IMR-90 (cell line): Measurements from ENCODE around the gene FBXL13. TPM values are rescaled to one million over a fixed set of nuclear protein-coding genes. Genes with fewer than 3 reads are reported as not detected.
"Not testable (repeated sequence)": the region's sequence is repeated elsewhere in the genome, so short reads cannot be mapped to it uniquely, and the experiment has no call there.

Experiments
- ATAC-seq: fragments of 200-7000 bp; cut with Tn5 transposase; 2 replicates; pipeline ENCODE4 v1.9.1; 2020; ENCODE audit warnings: low read depth, mild to moderate bottlenecking, moderate library complexity
- BruUV-seq: library from RNA; stranded (reverse); fragments of 400-500 nt; replicated peaks from 2 replicates; lab custom pipeline; 2021; lab: Mats Ljungman, UMichigan
- CTCF ChIA-PET: fragments of 300-600 bp; formaldehyde crosslinking; extraction: SDS; loops from one replicate; lab custom pipeline; 2021; ENCODE audit warnings: antibody characterized with exemption; lab: Yijun Ruan, JAX
- POLR2A ChIA-PET: fragments of 300-600 bp; sonication (Branson Sonifier 250); formaldehyde crosslinking; loops from one replicate; lab custom pipeline; 2022; ENCODE audit warnings: antibody characterized with exemption; ENCODE audit not compliant: unreplicated experiment; lab: Charles Lee
- DNase-seq: peaks from one replicate; pipeline ENCODE4 v3.0.0; 2013
- H2AFZ ChIP-seq: replicated peaks from 2 replicates; pipeline ENCODE3; 2013; ENCODE audit warnings: low read length, mild to moderate bottlenecking; ENCODE audit not compliant: poor library complexity
- H2AK5ac ChIP-seq: 2 replicates; pipeline ENCODE4 v1.6.1; 2013; ENCODE audit warnings: low read depth, low read length, inconsistent platforms
- H2AK9ac ChIP-seq: replicated peaks from 2 replicates; pipeline ENCODE3; 2013; ENCODE audit warnings: mild to moderate bottlenecking, low read depth, low read length, moderate library complexity; ENCODE audit not compliant: poor library complexity
- H2BK120ac ChIP-seq: 2 replicates; pipeline ENCODE4 v1.6.1; 2013; ENCODE audit warnings: low read depth, low read length, inconsistent platforms
- H2BK15ac ChIP-seq: 3 replicates; pipeline ENCODE4 v1.6.1; 2013; ENCODE audit warnings: low read depth, low read length, inconsistent platforms
- H2BK20ac ChIP-seq: 2 replicates; pipeline ENCODE4 v1.6.1; 2013; ENCODE audit warnings: low read depth, mild to moderate bottlenecking, inconsistent platforms, low read length, moderate library complexity
- H2BK5ac ChIP-seq: 2 replicates; pipeline ENCODE4 v1.6.1; 2013; ENCODE audit warnings: mild to moderate bottlenecking, low read depth, low read length, inconsistent platforms; ENCODE audit not compliant: poor library complexity, severe bottlenecking
- H3K14ac ChIP-seq: replicated peaks from 2 replicates; pipeline ENCODE4 v1.6.1; 2013; ENCODE audit warnings: low read depth, low read length, inconsistent platforms
- H3K18ac ChIP-seq: 2 replicates; pipeline ENCODE4 v1.6.1; 2013; ENCODE audit warnings: low read depth, low read length, control low read depth
- H3K23ac ChIP-seq: 2 replicates; pipeline ENCODE4 v1.6.1; 2013; ENCODE audit warnings: low read depth, low read length, inconsistent platforms
- H3K27ac ChIP-seq: 2 replicates; pipeline ENCODE4 v1.5.1; 2013; ENCODE audit warnings: mild to moderate bottlenecking, control low read depth, low read length; ENCODE audit not compliant: insufficient read depth
- H3K27me3 ChIP-seq: 2 replicates; pipeline ENCODE4 v1.6.1; 2013; ENCODE audit warnings: low read length; ENCODE audit not compliant: control insufficient read depth, insufficient read depth
- H3K36me3 ChIP-seq: 2 replicates; pipeline ENCODE4 v1.6.1; 2013; ENCODE audit warnings: low read length, mixed read lengths; ENCODE audit not compliant: control insufficient read depth, insufficient read depth
- H3K4ac ChIP-seq: 2 replicates; pipeline ENCODE4 v1.6.1; 2013; ENCODE audit warnings: low read depth, low read length, inconsistent platforms
- H3K4me1 ChIP-seq: 2 replicates; pipeline ENCODE4 v1.6.1; 2013; ENCODE audit warnings: low read length, mixed read lengths; ENCODE audit not compliant: control insufficient read depth, insufficient read depth
- H3K4me2 ChIP-seq: 2 replicates; pipeline ENCODE4 v1.6.1; 2013; ENCODE audit warnings: low read depth, mild to moderate bottlenecking, control low read depth, low read length, moderate library complexity
- H3K4me3 ChIP-seq: 2 replicates; pipeline ENCODE4 v1.5.1; 2013; ENCODE audit warnings: low read depth, mild to moderate bottlenecking, control low read depth, low read length, moderate library complexity; ENCODE audit not compliant: insufficient read depth
- H3K56ac ChIP-seq: 2 replicates; pipeline ENCODE4 v1.6.1; 2013; ENCODE audit warnings: low read length, inconsistent platforms; ENCODE audit not compliant: insufficient read depth; ENCODE audit errors: extremely low read depth
- H3K79me1 ChIP-seq, 2 experiments: 2 replicates each; pipeline ENCODE4 v1.6.1; 2013; ENCODE audit warnings: low read length in 2 of 2, inconsistent platforms in 1 of 2, low read depth in 1 of 2
- H3K9ac ChIP-seq: 2 replicates; pipeline ENCODE4 v1.6.1; 2013; ENCODE audit warnings: low read depth, low read length, control low read depth
- H3K9me1 ChIP-seq: 2 replicates; pipeline ENCODE4 v1.6.1; 2013; ENCODE audit warnings: low read length, inconsistent platforms; ENCODE audit not compliant: insufficient read depth
- H3K9me3 ChIP-seq: 2 replicates; pipeline ENCODE4 v1.6.1; 2013; ENCODE audit warnings: low read length; ENCODE audit not compliant: control insufficient read depth, insufficient read depth
- H4K20me1 ChIP-seq: 2 replicates; pipeline ENCODE4 v1.6.1; 2013; ENCODE audit warnings: low read length, inconsistent platforms; ENCODE audit not compliant: insufficient read depth
- H4K5ac ChIP-seq: 2 replicates; pipeline ENCODE4 v1.6.1; 2013; ENCODE audit warnings: mild to moderate bottlenecking, low read depth, low read length, control low read depth
- H4K8ac ChIP-seq, 2 experiments: 2 replicates each; pipeline ENCODE4 v1.6.1; 2013; ENCODE audit warnings: low read depth in 2 of 2, low read length in 2 of 2, control low read depth in 1 of 2, inconsistent platforms in 1 of 2
- H4K91ac ChIP-seq: 2 replicates; pipeline ENCODE4 v1.6.1; 2013; ENCODE audit warnings: low read depth, low read length, inconsistent platforms; ENCODE audit not compliant: insufficient read depth
- WGBS, 2 experiments: methylation state at CpG; one replicate each; pipeline versions ENCODE4 v1.1.5 to v1.1.7; 2013; ENCODE audit warnings: missing lambda C conversion rate in 2 of 2; ENCODE audit not compliant: insufficient read length in 1 of 2; ENCODE audit errors: extremely low coverage in 2 of 2; 5-methylcytosine and 5-hydroxymethylcytosine counted together
- dilution Hi-C: fragments of 300-500 bp; cut with HindIII; formaldehyde crosslinking; loops from one replicate; pipeline ENCODE4 v1.14.3; 2018; ENCODE audit warnings: low sequenced_read_pairs; ENCODE audit not compliant: unreplicated experiment
- in situ Hi-C: fragments of 300-500 bp; cut with MboI; formaldehyde crosslinking; loops from 3 replicates; pipeline ENCODE4 v1.14.3; 2019; ENCODE audit warnings: low sequenced_read_pairs, inconsistent platforms, mixed read lengths
- intact Hi-C: fragments of 100-400 bp; cut with micrococcal nuclease; formaldehyde crosslinking; loops from 2 replicates; pipeline ENCODE4 v1.10.0; 2022
- polyA plus RNA-seq, 3 experiments: library from polyadenylated mRNA; depleted of rRNA; stranded (reverse); fragments of >200 nt; gene quantifications; 2 replicates each; pipeline ENCODE4 v1.2.3, GENCODE V29; 2012; ENCODE audit warnings: low replicate concordance in 1 of 3
- total RNA-seq: library from RNA; depleted of rRNA; stranded (reverse); fragments of >200 nt; gene quantifications from 2 replicates; pipeline ENCODE4 v1.2.3, GENCODE V29; 2012

The FBXL13 gene
- total and polyA plus RNA-seq, 2 of the 4 experiments (the other 2 are of a cell fraction): 0.24 to 0.36 TPM

DNA sequence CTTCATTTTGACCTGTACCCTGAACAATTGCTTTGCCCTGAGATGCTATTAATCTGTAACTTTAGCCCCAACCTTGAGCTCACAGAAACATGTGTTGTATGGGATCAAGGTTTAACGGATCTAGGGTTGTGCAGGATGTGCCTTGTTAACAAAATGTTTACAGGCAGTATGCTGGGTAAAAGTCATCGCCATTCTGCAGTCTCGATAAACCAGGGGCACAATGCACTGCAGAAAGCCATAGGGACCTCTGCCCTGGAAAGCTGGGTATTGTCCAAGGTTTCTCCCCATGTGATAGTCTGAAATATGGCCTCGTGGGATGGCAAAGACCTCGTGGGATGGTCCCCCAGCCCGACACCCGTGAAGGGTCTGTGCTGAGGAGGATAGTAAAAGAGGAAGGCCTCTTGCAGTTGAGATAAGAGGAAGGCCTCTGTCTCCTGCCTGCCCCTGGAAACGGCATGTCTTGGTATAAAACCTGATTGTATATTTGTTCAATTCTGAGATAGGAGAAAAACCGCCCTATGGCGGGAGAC lies 236.0 kb downstream of the FBXL13 start:
- H3K79me1 ChIP-seq, H3K4me3 ChIP-seq, H3K27ac ChIP-seq, H2AK9ac ChIP-seq, dilution Hi-C loops, H3K36me3 ChIP-seq, H3K9me1 ChIP-seq, in situ Hi-C loops, H3K56ac ChIP-seq, H3K23ac ChIP-seq, H3K27me3 ChIP-seq, H4K91ac ChIP-seq, BruUV-seq, intact Hi-C loops, H3K9ac ChIP-seq, DNase-seq, H2BK120ac ChIP-seq, ATAC-seq, H2AFZ ChIP-seq, POLR2A ChIA-PET, H4K8ac ChIP-seq, H3K9me3 ChIP-seq, H4K20me1 ChIP-seq, H3K18ac ChIP-seq, H4K5ac ChIP-seq, H2BK5ac ChIP-seq, H3K4ac ChIP-seq, H3K14ac ChIP-seq, CTCF ChIA-PET, H3K4me2 ChIP-seq, H2BK15ac ChIP-seq, H3K4me1 ChIP-seq: not testable (repeated sequence)
- 83% methylated on average over 4 of the region's 10 CpGs; no CpG with 5 or more reads in 1 of the 2 experiments for WGBS, 2 experiments
- Histone ChIP-seq H2BK20ac (peak overlapping the region; percentile 8; the same call in 1 of the 2 replicates), H2AK5ac (peak overlapping the region; percentile 67)
